HG02588 (cell line): Measurements from ENCODE around the gene SYT9.

Experiments
- ATAC-seq: cut with Tn5 transposase; IDR thresholded peaks from one replicate; pipeline ENCODE4 v1.9.1; 2021; ENCODE audit warnings: mild to moderate bottlenecking, moderate library complexity; ENCODE audit not compliant: unreplicated experiment

SYT9 gene

DNA sequence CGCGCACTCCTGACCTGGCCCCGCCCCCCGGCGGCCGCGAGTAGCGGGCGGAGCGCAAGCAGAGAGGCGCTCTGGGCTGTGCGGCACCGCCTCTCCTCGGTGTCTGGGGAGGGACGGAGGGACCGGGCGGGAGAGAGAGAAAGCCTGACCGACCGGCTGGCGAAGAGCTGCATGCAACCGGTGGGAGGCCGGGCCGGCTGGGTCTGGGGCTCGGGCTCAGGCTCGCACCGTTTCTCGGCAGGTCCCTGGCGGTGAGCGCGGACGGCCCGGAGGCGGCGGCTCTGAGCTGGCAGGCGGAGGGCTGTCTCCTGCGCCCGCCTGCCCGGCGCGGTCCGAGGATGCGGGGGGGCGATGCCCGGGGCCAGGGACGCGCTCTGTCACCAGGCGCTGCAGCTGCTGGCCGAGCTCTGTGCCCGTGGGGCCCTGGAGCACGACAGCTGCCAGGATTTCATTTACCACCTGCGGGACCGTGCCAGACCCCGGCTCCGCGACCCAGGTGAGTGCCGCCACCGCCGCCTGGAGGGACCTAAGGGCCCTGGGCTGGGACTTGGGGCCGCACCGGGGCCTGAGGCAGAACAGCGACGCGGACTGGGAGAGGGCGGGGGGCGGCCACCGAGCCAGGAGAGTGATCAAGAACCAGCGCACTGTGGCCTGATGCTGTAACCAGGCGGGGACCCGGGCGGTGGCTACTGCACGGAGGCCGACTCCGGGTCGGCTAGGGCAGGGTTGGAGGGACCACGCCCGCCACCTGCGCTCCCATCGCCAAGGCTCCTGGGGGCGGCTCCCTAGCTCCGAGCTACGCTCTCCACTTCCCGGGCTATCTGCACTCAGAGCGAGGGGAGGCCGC, at the start of gene SYT9:
Gene SYT9, plus strand, starts transcription at position 69 of the 847 bp plus-strand sequence. Its CDS starts 283 bp downstream, at position 352.
- ATAC-seq: peak; percentile 86

DNA sequence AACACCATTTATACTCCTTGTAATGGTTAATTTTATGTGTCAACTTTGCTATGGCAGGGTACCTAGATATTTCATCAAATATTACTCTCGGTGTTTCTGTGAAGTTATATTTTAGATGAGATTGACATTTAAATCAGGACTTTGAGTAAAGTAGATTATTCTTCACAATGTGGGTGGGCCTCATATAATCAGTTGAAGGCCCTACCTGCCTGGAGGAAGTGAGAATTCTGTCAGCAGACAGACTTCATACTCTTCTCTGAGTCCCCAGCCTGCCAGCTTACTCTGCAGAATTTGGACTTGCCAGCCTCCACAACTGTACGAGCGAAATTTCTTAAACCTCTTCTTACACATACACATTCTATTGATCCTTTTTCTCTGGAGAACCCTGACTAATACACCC, 49.3 kb upstream of the SYT9 start:
- ATAC-seq: no peak

DNA sequence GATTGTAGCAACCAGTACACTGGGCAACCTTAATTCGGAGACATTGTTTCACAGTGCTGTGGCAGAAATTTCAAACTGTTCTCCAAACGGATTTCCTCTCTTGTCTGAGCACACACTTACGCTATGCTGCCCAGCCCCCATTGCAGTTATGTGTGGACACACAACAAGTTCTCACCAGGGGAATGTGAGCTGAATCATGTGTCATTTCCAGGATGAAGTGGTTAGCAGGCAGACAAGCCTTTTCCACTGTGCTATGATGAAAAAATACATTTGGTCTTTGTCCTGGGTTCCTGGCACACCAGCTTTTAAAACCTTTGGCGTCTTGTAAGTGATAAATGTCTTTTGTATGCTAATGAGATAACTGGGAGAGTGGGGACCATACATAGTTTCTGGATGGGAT, 46.9 kb upstream of the SYT9 start:
- no peak for ATAC-seq

DNA sequence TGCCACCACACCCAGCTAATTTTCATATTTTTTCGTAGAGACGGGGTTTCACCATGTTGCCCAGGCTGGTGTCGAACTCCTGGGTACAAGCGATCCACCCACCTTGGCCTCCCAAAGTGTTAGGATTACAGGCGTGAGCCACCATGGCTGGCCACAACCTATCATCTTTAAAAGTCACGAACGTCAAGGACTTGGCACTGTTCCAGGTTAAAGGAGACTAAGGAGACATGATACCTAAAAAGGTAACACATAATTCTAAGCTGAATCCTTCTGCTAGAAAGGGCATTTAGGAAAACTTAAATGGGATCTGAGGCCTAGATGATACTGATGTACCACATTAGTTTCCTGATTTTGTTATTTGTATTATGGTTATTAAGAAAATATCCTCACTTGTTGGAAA, 43.3 kb upstream of the SYT9 start:
- no peak for ATAC-seq

DNA sequence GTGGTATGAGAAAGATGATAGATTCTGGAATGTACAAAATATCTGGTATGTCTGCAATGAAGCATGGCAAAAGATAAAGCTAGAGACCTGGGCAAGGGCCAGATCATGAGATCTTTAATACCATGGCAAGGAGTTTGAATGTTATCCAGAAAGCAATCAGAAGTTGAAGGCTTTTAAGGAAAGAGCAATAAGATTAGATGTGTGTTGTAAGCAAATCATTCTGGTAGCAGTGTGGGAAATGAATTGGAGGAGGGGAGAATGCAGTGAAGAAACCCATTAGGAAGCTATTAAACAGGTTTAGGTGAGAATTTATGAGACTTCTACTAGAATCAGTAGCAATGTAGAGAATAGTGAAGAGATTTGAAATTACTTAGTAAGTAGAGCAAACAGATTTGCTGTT, 32.2 kb upstream of the SYT9 start:
- no peak for ATAC-seq

DNA sequence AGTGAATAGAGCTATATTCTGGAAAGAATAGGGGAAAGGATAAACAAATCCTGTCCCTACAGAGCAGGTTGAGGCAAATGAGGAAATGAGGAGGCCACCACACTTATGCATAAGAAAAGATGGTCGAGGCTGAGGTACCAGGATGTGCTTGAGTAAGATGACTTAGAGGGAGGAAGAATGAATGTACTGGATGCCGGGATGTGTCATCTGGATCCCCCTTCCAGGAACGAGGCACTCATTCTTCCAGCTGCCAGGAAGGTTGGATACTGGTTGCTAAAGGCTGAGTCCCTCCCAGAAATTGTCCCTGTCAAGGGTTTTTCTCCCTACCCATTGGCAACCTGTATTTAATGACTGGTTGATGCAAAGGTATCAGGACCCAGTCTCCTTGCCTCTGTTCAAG, 31.1 kb upstream of the SYT9 start:
- ATAC-seq: no peak

GRCh38 chr11:7222619-7223018, 29.1 kb upstream of the SYT9 start:
- ATAC-seq: no peak

GRCh38 chr11:7239877-7240276, 11.8 kb upstream of the SYT9 start:
- no peak for ATAC-seq

DNA sequence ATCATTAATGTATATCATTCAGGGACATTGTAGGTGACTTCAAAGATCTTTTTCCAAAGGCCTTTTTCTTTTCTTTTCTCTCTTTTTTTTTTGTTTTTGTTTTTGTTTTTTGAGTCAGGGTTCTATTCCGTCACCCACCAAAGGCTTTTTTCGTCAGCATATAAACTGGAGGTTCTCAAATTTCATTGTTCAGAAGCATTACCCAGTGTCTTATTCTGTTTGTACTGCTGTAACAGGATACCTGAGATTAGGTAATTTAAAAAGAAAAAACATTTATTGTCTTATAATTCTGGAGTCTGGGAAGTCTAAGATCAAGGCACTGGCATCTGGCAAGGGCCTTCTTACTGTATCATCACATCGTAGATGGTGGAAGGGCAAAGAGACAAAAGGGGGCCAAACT, 6.4 kb upstream of the SYT9 start:
- ATAC-seq: no peak

GRCh38 chr11:7246179-7246578, 5.5 kb upstream of the SYT9 start:
- ATAC-seq: no peak

DNA sequence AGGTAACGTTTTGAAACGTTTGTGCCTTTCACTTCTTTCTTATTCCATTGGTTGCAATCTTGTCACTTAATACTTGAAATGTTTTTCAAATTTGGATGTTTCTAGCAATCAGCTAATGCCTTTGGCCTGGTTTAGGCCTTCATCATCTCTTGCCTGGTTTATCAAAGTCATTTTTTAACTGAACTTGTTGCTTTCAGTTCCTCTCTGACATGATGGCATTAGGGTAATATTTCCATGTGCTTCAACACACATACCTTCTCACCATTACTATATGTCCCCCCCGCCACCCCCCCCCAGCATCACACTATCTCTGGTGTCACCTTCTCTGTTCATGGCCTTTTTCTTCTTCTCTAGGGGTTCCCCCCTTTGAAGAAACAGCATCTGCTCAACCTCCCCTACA, 1.5 kb upstream of the SYT9 start:
- ATAC-seq: no peak

GRCh38 chr11:7251487-7251835, 243 bp upstream of the SYT9 start:
- ATAC-seq: no peak

DNA sequence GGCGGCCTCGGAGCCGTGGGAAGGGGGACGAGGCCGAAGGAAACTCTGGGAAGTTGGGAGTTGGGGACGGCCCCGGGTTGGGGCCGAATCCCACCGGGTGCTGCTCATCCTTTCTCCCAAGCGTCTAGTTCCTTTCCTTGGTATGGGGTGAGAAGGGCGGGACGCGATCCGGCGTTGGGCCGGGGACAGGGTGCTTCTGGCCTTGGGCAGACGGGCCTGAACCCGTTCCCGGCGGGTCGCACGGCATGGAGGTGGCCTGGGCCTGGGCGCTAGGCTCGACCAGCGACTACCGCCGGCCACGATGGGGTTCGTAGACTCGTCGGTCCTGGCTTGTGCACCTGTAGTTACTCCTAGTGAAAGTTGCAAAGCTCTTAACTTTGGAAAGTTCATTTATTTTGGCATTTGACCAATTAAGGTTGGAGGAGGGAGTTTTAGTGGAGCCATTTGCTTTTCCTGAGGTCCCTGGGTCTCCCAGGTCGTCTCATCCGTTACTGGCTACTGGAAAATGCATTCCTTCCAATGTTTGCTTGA, 1.0 kb downstream of the SYT9 start:
- no peak for ATAC-seq

- ATAC-seq: no peak
These were observed 2.1 kb downstream of the SYT9 start for GRCh38 chr11:7253800-7254199.

DNA sequence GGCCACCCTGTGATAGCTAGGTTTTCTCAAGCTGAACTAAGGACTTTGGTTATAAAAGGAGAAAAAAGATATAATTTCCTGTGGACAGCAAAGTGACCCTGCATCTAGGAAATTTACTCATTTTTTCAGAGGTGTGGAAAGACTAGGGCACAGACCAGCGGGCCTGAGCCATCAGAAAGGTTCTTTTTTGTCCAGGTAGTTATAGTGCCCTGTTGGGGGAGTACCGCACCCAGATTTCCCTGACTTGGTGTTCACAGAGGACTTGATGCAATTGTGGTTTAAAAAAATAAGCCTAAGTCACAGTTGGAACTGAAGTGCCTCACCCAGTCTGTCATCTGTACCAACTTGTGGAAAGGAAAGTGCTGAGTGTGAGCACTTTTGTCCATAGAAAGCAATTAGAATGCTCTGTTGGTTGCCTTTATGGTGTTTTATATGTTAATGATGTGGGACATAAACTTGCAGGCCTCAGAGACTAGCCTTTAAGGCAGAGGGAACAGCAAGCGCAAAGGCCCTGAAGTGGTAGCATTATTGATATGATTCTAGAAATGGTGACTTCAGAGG, 3.1 kb downstream of the SYT9 start:
- ATAC-seq: no peak

- ATAC-seq: no peak
These were observed 5.2 kb downstream of the SYT9 start for GRCh38 chr11:7256943-7257342.

GRCh38 chr11:7257724-7258123, 6.0 kb downstream of the SYT9 start:
- no peak for ATAC-seq

DNA sequence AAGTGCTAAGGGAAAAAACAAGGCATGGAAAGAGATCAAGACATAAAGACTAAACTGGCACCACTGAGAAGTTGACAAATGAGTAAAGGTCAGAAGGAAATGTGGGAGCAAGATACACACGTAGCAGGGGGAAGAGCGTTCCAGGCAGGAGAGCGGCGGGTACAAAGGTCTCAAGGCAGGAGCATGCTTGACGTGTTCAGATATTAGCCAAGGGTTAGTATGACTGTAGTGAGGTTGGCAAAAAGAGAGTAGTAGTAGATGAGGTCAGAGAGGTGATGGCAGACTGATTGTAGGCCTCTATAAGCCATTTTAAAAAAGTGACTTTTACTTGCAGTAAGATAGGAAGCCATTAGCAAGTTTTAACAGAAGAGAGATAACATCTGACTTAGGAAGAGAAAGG, 9.9 kb downstream of the SYT9 start:
- no peak for ATAC-seq

DNA sequence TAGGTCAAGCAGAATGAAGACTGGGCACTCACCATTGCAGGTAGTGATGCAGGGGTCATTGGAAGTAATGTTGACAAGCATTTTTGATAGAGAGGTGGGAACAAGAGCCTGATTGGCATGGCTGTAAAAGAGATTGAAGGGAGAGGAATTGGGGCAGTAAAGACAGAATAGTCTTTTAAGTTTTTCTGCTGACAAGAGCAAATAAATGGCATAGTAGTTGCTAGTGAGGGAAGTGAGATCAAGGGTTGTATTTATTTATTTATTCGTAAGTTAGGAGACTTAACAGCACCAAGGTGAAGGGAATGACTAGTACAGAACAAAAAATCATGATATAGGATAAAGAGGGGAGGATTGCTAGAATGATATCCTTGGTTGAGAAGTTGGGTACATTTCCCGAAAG, 11.0 kb downstream of the SYT9 start:
- ATAC-seq: no peak

DNA sequence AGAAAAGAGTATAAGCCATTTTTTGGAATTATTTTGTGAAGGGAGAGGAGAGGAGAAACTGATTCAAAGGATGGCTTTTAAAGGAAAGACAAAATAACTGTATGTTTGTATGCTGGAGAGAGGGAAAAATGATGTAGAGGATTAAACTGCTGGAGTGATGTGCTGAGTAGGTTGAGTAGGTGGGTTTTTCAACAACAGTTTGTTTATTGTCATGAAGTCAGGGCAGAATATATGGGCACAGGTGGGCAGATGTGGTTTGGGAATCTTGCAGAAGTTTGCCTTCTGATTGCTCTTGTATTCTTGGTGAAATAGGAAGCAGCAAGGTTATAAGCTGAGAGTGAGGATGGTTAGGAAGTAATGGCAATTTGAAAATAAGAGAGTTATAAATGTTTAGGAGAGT, 12.1 kb downstream of the SYT9 start:
- no peak for ATAC-seq

GRCh38 chr11:7268758-7269157, 17.1 kb downstream of the SYT9 start:
- no peak for ATAC-seq

- ATAC-seq: no peak
These were observed 18.6 kb downstream of the SYT9 start for GRCh38 chr11:7270233-7270865.
